NT2/D1 (cell line): Measurements from ENCODE around the gene DNAJC27.

Source experiments
- DNase-seq: peaks from one replicate; pipeline ENCODE4 v3.0.0-alpha.2; 2011; ENCODE audit warnings: low read depth, low spot score
- H3K27me3 ChIP-seq: 2 replicates; pipeline ENCODE4 v1.6.0; 2011; ENCODE audit warnings: mild to moderate bottlenecking; ENCODE audit not compliant: insufficient read length, insufficient read depth
- H3K36me3 ChIP-seq: 2 replicates; pipeline ENCODE4 v1.6.1; 2011; ENCODE audit warnings: mild to moderate bottlenecking, low read length, mixed read lengths; ENCODE audit not compliant: insufficient read depth, insufficient read length
- H3K4me1 ChIP-seq: 2 replicates; pipeline ENCODE4 v1.5.1; 2011; ENCODE audit not compliant: insufficient read depth, insufficient read length
- H3K4me3 ChIP-seq: 2 replicates; pipeline ENCODE4 v1.5.1; 2011; ENCODE audit warnings: low read depth; ENCODE audit not compliant: insufficient read length
- H3K9ac ChIP-seq: 2 replicates; pipeline ENCODE4 v1.6.0; 2011; ENCODE audit warnings: low read depth; ENCODE audit not compliant: insufficient read length
- H3K9me3 ChIP-seq: 2 replicates; pipeline ENCODE4 v1.5.1; 2011; ENCODE audit warnings: mild to moderate bottlenecking, low read length; ENCODE audit not compliant: insufficient read depth
- SUZ12 ChIP-seq: IDR thresholded peaks from 2 replicates; pipeline ENCODE4 v1.6.1; 2011; ENCODE audit not compliant: insufficient read length, insufficient read depth; ENCODE audit errors: extremely low read depth
- YY1 ChIP-seq: IDR thresholded peaks from 2 replicates; pipeline ENCODE4 v1.6.1; 2011; ENCODE audit not compliant: insufficient read length, insufficient read depth
- ZNF274 ChIP-seq: IDR thresholded peaks from 2 replicates; pipeline ENCODE4 v1.6.1; 2011; ENCODE audit warnings: mild to moderate bottlenecking, low read depth, low read length

The DNAJC27 gene

GRCh38 chr2:24984912-24985311, 13.2 kb upstream of the DNAJC27 start:
- Histone ChIP-seq H3K4me3 (no peak overlapping the region), H3K27me3 (no peaks in the 10 kb centered on the region), H3K9me3 (no peaks in the 10 kb centered on the region), H3K4me1 (peaks cover 2% of the 10 kb centered on the region), H3K9ac (no peak overlapping the region), H3K36me3 (no peaks in the 10 kb centered on the region)
- no peak for DNase-seq
- TF ChIP-seq SUZ12 (no peak), ZNF274 (no peak), YY1 (no peak)

GRCh38 chr2:24981411-24982136, 9.8 kb upstream of the DNAJC27 start:
- no peak for TF ChIP-seq ZNF274
- no peak for TF ChIP-seq SUZ12
- TF ChIP-seq YY1 = no peak
- no peaks in the 10 kb centered on the region for H3K27me3 ChIP-seq
- H3K4me3 ChIP-seq = no peak overlapping the region
- no peak for DNase-seq
- H3K4me1 ChIP-seq = no peaks in the 10 kb centered on the region
- H3K9me3 ChIP-seq = no peaks in the 10 kb centered on the region
- H3K9ac ChIP-seq = no peak overlapping the region
- H3K36me3 ChIP-seq = no peaks in the 10 kb centered on the region

- H3K4me3 ChIP-seq = no peak overlapping the region
- TF ChIP-seq YY1 = no peak
- no peak for TF ChIP-seq ZNF274
- no peak for TF ChIP-seq SUZ12
- DNase-seq = no peak
- H3K9me3 ChIP-seq = no peaks in the 10 kb centered on the region
- no peaks in the 10 kb centered on the region for H3K36me3 ChIP-seq
- H3K9ac ChIP-seq = no peak overlapping the region
- no peaks in the 10 kb centered on the region for H3K4me1 ChIP-seq
- H3K27me3 ChIP-seq = no peaks in the 10 kb centered on the region
Observed at GRCh38 chr2:24978661-24979060, 6.9 kb upstream of the DNAJC27 start.

GRCh38 chr2:24977631-24978030, 5.9 kb upstream of the DNAJC27 start:
- Histone ChIP-seq H3K27me3 (no peaks in the 10 kb centered on the region), H3K9ac (no peak overlapping the region), H3K36me3 (no peaks in the 10 kb centered on the region)

GRCh38 chr2:24973812-24974211, 2.1 kb upstream of the DNAJC27 start:
- DNase-seq = no peak
- Histone ChIP-seq H3K4me1 (no peaks in the 10 kb centered on the region), H3K9me3 (no peaks in the 10 kb centered on the region), H3K9ac (no peak overlapping the region), H3K36me3 (no peaks in the 10 kb centered on the region), H3K4me3 (no peak overlapping the region), H3K27me3 (no peaks in the 10 kb centered on the region)
- TF ChIP-seq SUZ12 (no peak), ZNF274 (no peak), YY1 (no peak)

More at GRCh38 chr2:24977631-24978030, 5.9 kb upstream of the DNAJC27 start:
- TF ChIP-seq SUZ12 = no peak
- TF ChIP-seq YY1 = no peak
- no peak for TF ChIP-seq ZNF274
- H3K4me1 ChIP-seq = no peaks in the 10 kb centered on the region
- DNase-seq = no peak
- no peaks in the 10 kb centered on the region for H3K9me3 ChIP-seq
- H3K4me3 ChIP-seq = no peak overlapping the region

GRCh38 chr2:24972315-24972961, 683 bp upstream of the DNAJC27 start:
- no peaks in the 10 kb centered on the region for H3K4me1 ChIP-seq
- no peak for DNase-seq
- H3K9me3 ChIP-seq = no peaks in the 10 kb centered on the region
- peak overlapping the region; percentile 90 for H3K9ac ChIP-seq
- no peaks in the 10 kb centered on the region for H3K27me3 ChIP-seq
- H3K36me3 ChIP-seq = no peaks in the 10 kb centered on the region
- no peak for TF ChIP-seq ZNF274
- no peak for TF ChIP-seq SUZ12
- no peak for TF ChIP-seq YY1
- H3K4me3 ChIP-seq = peak overlapping the region; percentile 85

- TF ChIP-seq SUZ12 = no peak
- TF ChIP-seq ZNF274 = no peak
- TF ChIP-seq YY1 = no peak
- no peak for DNase-seq
- peak overlapping the region; percentile 85 for H3K4me3 ChIP-seq
- H3K9ac ChIP-seq = peak overlapping the region; percentile 90
- H3K36me3 ChIP-seq = peaks cover under 1% of the 10 kb centered on the region
- H3K4me1 ChIP-seq = no peaks in the 10 kb centered on the region
- H3K27me3 ChIP-seq = no peaks in the 10 kb centered on the region
- no peaks in the 10 kb centered on the region for H3K9me3 ChIP-seq
Observed at GRCh38 chr2:24971286-24971535, 544 bp downstream of the DNAJC27 start.
